K562 (cell line): ENCODE data around the gene ULK1. TPM values are rescaled to one million over a fixed set of nuclear protein-coding genes. Genes with fewer than 3 reads are reported as not detected.

ENCODE experiments used
- ARID3B ChIP-seq: fragments of 250-450 bp; sonication (Bioruptor Pico); IDR thresholded peaks from 2 replicates; pipeline ENCODE4 v1.4.0; 2020; ENCODE audit warnings: borderline replicate concordance
- C11orf30 ChIP-seq: fragments of 450-650 bp; IDR thresholded peaks from 2 replicates; pipeline ENCODE4 v1.6.1; 2016; ENCODE audit warnings: low read depth, mild to moderate bottlenecking
- CBX2 ChIP-seq: fragments of 200-600 bp; sonication (generic); IDR thresholded peaks from one replicate; pipeline ENCODE4 v1.6.1; 2012; ENCODE audit warnings: mild to moderate bottlenecking, low read length, inconsistent platforms; ENCODE audit not compliant: insufficient read depth, poor library complexity, severe bottlenecking
- ETV6 ChIP-seq, 3 experiments: fragments of 150-350 bp in 1 of 3; sonication (generic) in 1 of 3; formaldehyde crosslinking in 1 of 3; IDR thresholded peaks; 2 replicates each; pipeline versions ENCODE4 v1.6.1 to v1.8.0; 2014 to 2022; ENCODE audit warnings: borderline replicate concordance in 2 of 3, low read depth in 2 of 3, antibody characterized with exemption in 1 of 3, low read length in 1 of 3, mild to moderate bottlenecking in 1 of 3, missing genetic modification reagents in 1 of 3
- GTF2E2 ChIP-seq: fragments of 200-800 bp; sonication (Bioruptor generic); IDR thresholded peaks from 2 replicates; pipeline ENCODE4 v1.6.1; 2016; ENCODE audit warnings: missing genetic modification characterization, missing compliant biosample characterization
- HDAC1 ChIP-seq, 2 experiments: fragments of 450-650 bp; IDR thresholded peaks; 2 replicates each; pipeline ENCODE4 v1.6.1; 2016 to 2017; ENCODE audit warnings: inconsistent platforms in 1 of 2, mild to moderate bottlenecking in 1 of 2, moderate library complexity in 1 of 2
- JUN ChIP-seq, 2 experiments: sonication (generic) in 1 of 2; formaldehyde crosslinking in 1 of 2; IDR thresholded peaks; 2 replicates each; pipeline versions ENCODE4 v1.6.1 to v1.8.0; 2012 to 2022; ENCODE audit warnings: borderline replicate concordance in 2 of 2, mild to moderate bottlenecking in 2 of 2, improper control_type of control experiment in 1 of 2, low read depth in 1 of 2, low read length in 1 of 2, missing genetic modification reagents in 1 of 2
- MCM5 ChIP-seq: fragments of 450-650 bp; IDR thresholded peaks from 2 replicates; pipeline ENCODE4 v1.6.1; 2016; ENCODE audit warnings: low read depth
- MTF1 ChIP-seq: fragments of 250-450 bp; sonication (Bioruptor Pico); IDR thresholded peaks from 2 replicates; pipeline ENCODE4 v1.9.0; 2021; ENCODE audit warnings: moderate library complexity, mild to moderate bottlenecking, inconsistent platforms, borderline replicate concordance
- NKRF ChIP-seq: fragments of 450-650 bp; IDR thresholded peaks from 2 replicates; pipeline ENCODE4 v1.6.1; 2016; ENCODE audit warnings: borderline replicate concordance
- NR2F6 ChIP-seq: fragments of 450-650 bp; formaldehyde crosslinking; IDR thresholded peaks from 2 replicates; pipeline ENCODE4 v1.4.0; 2020; ENCODE audit warnings: mild to moderate bottlenecking
- PTRF ChIP-seq: fragments of 450-650 bp; IDR thresholded peaks from 2 replicates; pipeline ENCODE4 v1.6.1; 2016; ENCODE audit warnings: mild to moderate bottlenecking, missing genetic modification characterization, missing compliant biosample characterization
- PTTG1 ChIP-seq: fragments of 450-650 bp; IDR thresholded peaks from 2 replicates; pipeline ENCODE4 v1.6.1; 2016; ENCODE audit warnings: low read depth, mild to moderate bottlenecking, missing genetic modification characterization, missing compliant biosample characterization
- SMC3 ChIP-seq: conservative IDR thresholded peaks from 2 replicates; pipeline ENCODE4 v1.6.1; 2011; ENCODE audit warnings: low read depth, low read length, improper control_type of control experiment; ENCODE audit not compliant: insufficient read depth
- TAF1 ChIP-seq: IDR thresholded peaks from 2 replicates; pipeline ENCODE4 v1.6.1; 2011; ENCODE audit warnings: mild to moderate bottlenecking, low read length, moderate library complexity; ENCODE audit not compliant: insufficient read depth, control insufficient read depth, severe bottlenecking; ENCODE audit errors: extremely low read depth
- YBX1 ChIP-seq: fragments of 450-650 bp; IDR thresholded peaks from 2 replicates; pipeline ENCODE4 v1.7.1; 2016; ENCODE audit warnings: mild to moderate bottlenecking
- ZNF175 ChIP-seq: fragments of 200-800 bp; sonication (Bioruptor generic); IDR thresholded peaks from 2 replicates; pipeline ENCODE4 v1.6.1; 2016; ENCODE audit warnings: low read depth, mild to moderate bottlenecking, missing genetic modification characterization, missing compliant biosample characterization
- ZNF23 ChIP-seq: fragments of 250-450 bp; sonication (Bioruptor Pico); IDR thresholded peaks from 2 replicates; pipeline ENCODE4 v1.4.0; 2020; ENCODE audit warnings: mild to moderate bottlenecking
- ZNF280A ChIP-seq: fragments of 450-650 bp; IDR thresholded peaks from 2 replicates; pipeline ENCODE4 v1.6.1; 2018; ENCODE audit warnings: mild to moderate bottlenecking, low read depth; ENCODE audit not compliant: partially characterized antibody
- ZNF436 ChIP-seq: fragments of 250-450, 450-650 bp; sonication (Bioruptor Pico); formaldehyde crosslinking; IDR thresholded peaks from 2 replicates; pipeline ENCODE4 v1.7.0; 2020; ENCODE audit warnings: mild to moderate bottlenecking
- polyA plus RNA-seq, 8 experiments: library from polyadenylated mRNA; depleted of rRNA in 4 of 8; stranded (reverse) in 5 of 8; unstranded in 3 of 8; fragments of >200 nt; fragmentation: Nextera tagmentation in 2 of 8; fragmentation: Illumina TruSeq in 1 of 8; extraction: Ambion mirVana in 2 of 8; extraction: Trizol in 1 of 8; gene quantifications; 2 replicates each; pipeline versions ENCODE4 v1.2.1 to v1.2.3, GENCODE V29; 2011 to 2014; ENCODE audit warnings: inconsistent platforms in 1 of 8, missing spikeins in 1 of 8
- total RNA-seq, 7 experiments: library from RNA; depleted of rRNA in 6 of 7; stranded (reverse); fragments of >200 nt in 6 of 7; fragmentation: Illumina TruSeq in 2 of 7; extraction: Trizol in 2 of 7; gene quantifications; 2 replicates each; pipeline versions ENCODE4 v1.2.1 to v1.2.3, GENCODE V29; 2011 to 2021; ENCODE audit warnings: low replicate concordance in 1 of 7

The ULK1 gene
- total and polyA plus RNA-seq, 9 of the 15 experiments (the other 6 are each of a cell fraction or from before 2014, with no cell fraction given): 0.15 to 29.4 (median 2.5) TPM

GRCh38 chr12:131860472-131861260 lies 33.8 kb upstream of the ULK1 start (continued):
- TF ChIP-seq PTRF (tag) (0 out of 2 replicates have a peak, but pooled peaks have one; percentile 20), NKRF (peak; percentile 34; the same call in 1 of the 2 replicates), ARID3B (CRISPR knock-in tag) (no peak), ZNF175 (no peak), GTF2E2 (no peak), TAF1 (no peak), MCM5 (no peak), MTF1 (no peak), SMC3 (no peak), ZNF23 (CRISPR knock-in tag) (no peak), CBX2 (no peak), ETV6 (IDR thresholded peaks at IDR 0.05; ENCODE audit: borderline replicate concordance in 1 of 2, low read depth in 2 of 2, low read length in 1 of 2) (peak in 1 of 2 experiments; percentile 17; a peak in 1 of 4 replicates), ETV6 (CRISPR knock-in tag; IDR thresholded peaks at IDR 0.05; ENCODE audit: borderline replicate concordance) (no peak), C11orf30 (peak; percentile 96), HDAC1 (IDR thresholded peaks at IDR 0.05) (no peak), JUN (IDR thresholded peaks at IDR 0.05; ENCODE audit: borderline replicate concordance, low read depth, low read length) (0 out of 2 replicates have a peak, but pooled peaks have one; percentile 45), JUN (CRISPR knock-in tag; IDR thresholded peaks at IDR 0.05; ENCODE audit: borderline replicate concordance) (no peak), ZNF280A (no peak), PTTG1 (peak; percentile 36; the same call in 1 of the 2 replicates), ZNF436 (CRISPR knock-in tag) (no peak), YBX1 (no peak), NR2F6 (CRISPR knock-in tag) (no peak)
